CD4-positive, CD25-positive, alpha-beta regulatory T cell (primary cell): Measurements from ENCODE around the gene PCSK6. TPM values are rescaled to one million over a fixed set of nuclear protein-coding genes. Genes with fewer than 3 reads are reported as not detected.

Source experiments
- ATAC-seq, 2 donors: fragments of 150-1000 bp; cut with Tn5 transposase; one replicate each; pipeline ENCODE4 v1.10.0; 2021; ENCODE audit warnings: low read depth in 2 of 2, moderate number of reproducible peaks in 2 of 2, moderate library complexity in 1 of 2
- DNase-seq, 3 donors: peaks; one replicate each; pipeline versions ENCODE4 v3.0.0 to v3.0.0-alpha.2; 2012 to 2022; ENCODE audit warnings: mixed read lengths in 1 of 3
- H3K27ac ChIP-seq: one replicate; pipeline ENCODE4 v1.7.0; 2013; ENCODE audit warnings: mild to moderate bottlenecking, low read length; ENCODE audit not compliant: insufficient read depth, poor library complexity, severe bottlenecking
- H3K27me3 ChIP-seq: one replicate; pipeline ENCODE4 v1.7.0; 2013; ENCODE audit warnings: low read length; ENCODE audit not compliant: control insufficient read depth, insufficient read depth
- H3K36me3 ChIP-seq: one replicate; pipeline ENCODE4 v1.7.0; 2013; ENCODE audit warnings: mild to moderate bottlenecking, low read length, moderate library complexity; ENCODE audit not compliant: control insufficient read depth, insufficient read depth
- H3K4me1 ChIP-seq: 2 replicates; pipeline ENCODE4 v1.7.0; 2013; ENCODE audit warnings: mild to moderate bottlenecking, low read length; ENCODE audit not compliant: insufficient read depth, control insufficient read depth, poor library complexity, severe bottlenecking
- H3K4me3 ChIP-seq: one replicate; pipeline ENCODE4 v1.7.0; 2013; ENCODE audit warnings: low read depth, mild to moderate bottlenecking, low read length, moderate library complexity
- H3K9me3 ChIP-seq, 2 experiments: 1 replicate in 1 of 2; 2 replicates in 1 of 2; pipeline ENCODE4 v1.7.0; 2013; ENCODE audit warnings: low read length in 2 of 2, mild to moderate bottlenecking in 1 of 2, moderate library complexity in 1 of 2; ENCODE audit not compliant: control insufficient read depth in 2 of 2
- H3K27ac Mint-ChIP-seq, 3 donors: one replicate each; pipeline ENCODE4 v1.8.0; 2020 to 2022; ENCODE audit warnings: mild to moderate bottlenecking in 3 of 3, mixed read lengths in 3 of 3, moderate library complexity in 2 of 3
- H3K27me3 Mint-ChIP-seq: one replicate; pipeline ENCODE4 v1.8.0; 2022; ENCODE audit warnings: mild to moderate bottlenecking, mixed read lengths
- H3K36me3 Mint-ChIP-seq: one replicate; pipeline ENCODE4 v1.8.0; 2020; ENCODE audit warnings: mixed read lengths
- H3K4me1 Mint-ChIP-seq, 4 donors: one replicate each; pipeline ENCODE4 v1.8.0; 2020 to 2022; ENCODE audit warnings: mixed read lengths in 4 of 4, mild to moderate bottlenecking in 1 of 4
- H3K4me3 Mint-ChIP-seq, 4 donors: one replicate each; pipeline ENCODE4 v1.8.0; 2020 to 2022; ENCODE audit warnings: mild to moderate bottlenecking in 4 of 4, mixed read lengths in 4 of 4, moderate library complexity in 3 of 4
- H3K9me3 Mint-ChIP-seq, 7 donors: one replicate each; pipeline ENCODE4 v1.8.0; 2020 to 2022; ENCODE audit warnings: mixed read lengths in 7 of 7, mild to moderate bottlenecking in 3 of 7, moderate library complexity in 2 of 7
- polyA plus RNA-seq, 4 donors: library from polyadenylated mRNA; unstranded; fragments of 300-500 nt; fragmentation: Illumina TruSeq; gene quantifications; one replicate each; pipeline ENCODE4 v1.2.3, GENCODE V29; 2021
- total RNA-seq: library from RNA; stranded (reverse); gene quantifications from one replicate; pipeline ENCODE4 v1.2.3, GENCODE V29; 2022

The PCSK6 gene
- total and polyA plus RNA-seq, 5 donors from 2014 or later, result 0.07 to 1.1 (median 0.22) TPM; not detected in 1

DNA sequence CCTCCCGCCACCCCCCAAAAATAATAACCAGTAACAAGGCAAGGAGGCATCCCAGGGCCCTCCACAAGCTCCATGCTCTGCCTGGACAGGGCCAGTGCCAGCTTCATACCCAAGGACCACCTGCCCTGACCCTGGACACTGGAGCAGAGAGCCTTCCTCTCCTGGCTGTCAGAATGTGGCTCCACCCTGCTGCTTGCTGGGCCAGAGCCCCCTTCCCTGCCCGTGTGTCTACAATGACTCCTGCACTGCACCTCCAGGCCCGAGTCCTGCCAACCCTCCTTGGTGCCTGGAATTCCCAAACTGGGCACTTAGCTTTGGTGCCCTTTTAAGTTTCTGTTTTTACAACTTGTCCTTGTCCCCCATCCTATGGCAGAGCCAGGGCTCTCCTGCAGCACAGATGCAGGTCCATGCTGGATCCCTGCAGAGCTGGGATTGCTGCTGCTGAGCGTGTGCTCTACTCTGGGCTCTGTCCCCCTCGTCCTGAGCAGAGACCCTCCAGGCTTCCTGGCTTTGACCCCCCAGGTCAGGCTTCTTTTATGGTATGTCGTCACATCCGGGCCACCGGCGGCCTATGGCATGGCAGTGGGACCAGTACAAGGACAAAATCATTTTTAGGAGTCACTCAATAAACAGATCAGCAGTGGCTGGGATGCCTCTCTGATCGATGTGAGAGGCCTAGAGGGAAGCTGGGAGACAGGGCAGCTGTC lies 183.0 kb downstream of the PCSK6 start:
- Histone ChIP-seq H3K4me1 (no peaks in the 10 kb centered on the region), H3K27ac (no peak overlapping the region), H3K9me3 (no peaks in the 10 kb centered on the region), H3K27me3 (no peaks in the 10 kb centered on the region), H3K4me3 (no peak overlapping the region), H3K36me3 (no peaks in the 10 kb centered on the region)
- DNase-seq (no peak), ATAC-seq (no peak)
- H3K4me3 Mint-ChIP-seq, result no peak overlapping the region
- H3K27ac Mint-ChIP-seq, result no peak overlapping the region
- no peaks in the 10 kb centered on the region for H3K36me3 Mint-ChIP-seq
- H3K27me3 Mint-ChIP-seq, result peaks cover 5% of the 10 kb centered on the region
- no peaks in the 10 kb centered on the region for H3K4me1 Mint-ChIP-seq
- H3K9me3 Mint-ChIP-seq, result no peaks in the 10 kb centered on the region

DNA sequence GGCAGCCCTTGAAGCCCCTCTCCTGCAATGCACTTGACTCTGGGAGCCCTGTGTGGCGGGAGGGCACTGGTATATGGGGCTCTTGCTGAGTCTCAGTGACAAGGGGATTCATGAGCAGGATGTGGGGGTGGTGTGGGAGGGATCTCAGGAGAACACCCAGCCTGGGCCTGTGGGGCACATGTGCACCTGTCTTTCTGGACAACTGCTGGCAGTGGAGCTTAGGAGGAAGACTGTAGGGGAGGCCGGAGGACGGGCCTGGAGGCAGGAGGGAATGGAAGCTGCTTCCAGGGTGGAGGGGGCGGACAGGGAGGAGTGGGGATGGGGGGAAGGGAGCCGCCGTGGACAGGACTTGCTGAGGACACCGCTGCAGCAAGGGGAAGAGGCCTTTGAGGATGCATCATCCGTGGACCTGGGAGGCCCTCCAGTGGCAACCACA lies 183.7 kb downstream of the PCSK6 start:
- Histone ChIP-seq H3K4me1 (no peaks in the 10 kb centered on the region), H3K9me3 (no peaks in the 10 kb centered on the region), H3K27me3 (no peaks in the 10 kb centered on the region), H3K4me3 (no peak overlapping the region), H3K36me3 (no peaks in the 10 kb centered on the region), H3K27ac (no peak overlapping the region)
- Mint-ChIP-seq H3K27ac (no peak overlapping the region), H3K4me1 (no peaks in the 10 kb centered on the region), H3K4me3 (no peak overlapping the region), H3K36me3 (no peaks in the 10 kb centered on the region), H3K9me3 (no peaks in the 10 kb centered on the region), H3K27me3 (peaks cover 5% of the 10 kb centered on the region)
- no peak for DNase-seq
- no peak for ATAC-seq

DNA sequence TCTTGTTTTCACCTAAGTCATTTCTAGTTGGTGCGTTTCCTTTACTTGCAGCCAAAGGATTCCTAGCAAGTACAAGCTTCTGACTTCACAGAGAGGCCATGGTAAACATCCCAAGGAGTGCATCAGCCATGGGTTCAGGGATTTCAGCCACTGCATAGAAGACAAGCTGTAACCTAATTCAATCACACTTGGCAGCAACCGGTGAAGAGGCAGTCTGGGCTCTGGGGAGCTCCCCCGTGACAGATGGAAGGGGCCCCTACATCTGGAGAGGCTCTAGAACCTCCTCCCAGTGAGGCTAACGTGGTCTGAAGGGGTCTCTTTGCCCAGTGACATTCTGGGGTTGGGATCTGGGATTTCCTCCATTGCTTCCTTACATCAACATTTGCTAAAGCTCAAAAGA lies 186.1 kb downstream of the PCSK6 start:
- Mint-ChIP-seq H3K27ac (peak overlapping the region in 1 of 3 donors; percentile 70), H3K4me1 (peaks cover 0 to 3% (median 0%) of the 10 kb centered on the region in 4 donors), H3K27me3 (peaks cover 5% of the 10 kb centered on the region), H3K9me3 (no peaks in the 10 kb centered on the region), H3K4me3 (no peak overlapping the region), H3K36me3 (no peaks in the 10 kb centered on the region)
- Histone ChIP-seq H3K36me3 (no peaks in the 10 kb centered on the region), H3K27me3 (no peaks in the 10 kb centered on the region), H3K4me1 (no peaks in the 10 kb centered on the region), H3K27ac (no peak overlapping the region), H3K4me3 (no peak overlapping the region), H3K9me3 (no peaks in the 10 kb centered on the region)
- ATAC-seq, result no peak
- DNase-seq, result no peak

DNA sequence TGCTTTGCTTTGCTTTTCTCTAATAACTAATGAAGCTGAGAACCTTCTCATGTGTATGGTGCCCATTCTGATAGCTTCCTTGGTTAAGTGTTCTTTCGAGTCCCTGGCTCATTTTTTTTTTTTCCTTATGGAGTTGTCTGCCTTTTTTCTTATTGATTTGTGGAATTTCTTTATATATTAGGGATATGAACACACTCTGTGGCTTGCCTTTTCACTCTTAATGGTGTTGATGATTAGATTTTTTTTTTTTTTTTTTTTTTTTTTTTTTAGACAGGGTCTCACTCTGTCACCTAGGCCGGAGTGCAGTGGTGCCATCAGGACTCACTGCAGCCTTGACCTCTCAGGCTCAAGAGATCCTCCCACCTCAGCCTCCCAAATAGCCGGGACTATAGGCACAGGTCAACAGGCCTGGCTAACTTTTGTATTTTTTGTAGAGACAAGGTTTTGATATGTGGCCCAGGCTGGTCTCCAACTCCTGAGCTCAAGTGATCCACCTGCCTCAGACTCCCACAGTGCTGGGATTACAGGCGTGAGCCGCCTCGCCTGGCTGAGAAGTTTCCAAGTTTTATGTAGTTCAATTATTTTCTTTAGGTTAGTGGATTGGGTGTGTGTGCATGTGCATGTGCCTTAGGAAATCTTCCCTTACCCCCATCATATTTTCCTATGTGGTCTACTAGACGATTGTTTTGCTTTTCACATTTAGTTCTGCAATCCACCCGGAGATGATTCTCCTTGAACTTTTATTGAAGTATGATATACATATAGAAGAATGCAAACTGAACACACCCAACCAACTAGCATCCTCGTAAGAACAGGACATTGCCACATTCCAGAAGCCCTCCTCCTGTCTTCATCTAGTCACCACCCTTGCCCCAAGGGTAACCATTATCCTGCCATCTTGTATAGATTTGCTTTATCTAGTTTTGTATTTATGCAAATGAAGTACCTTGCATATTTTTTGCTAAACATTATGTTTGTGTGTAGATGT lies 192.8 kb downstream of the PCSK6 start:
- Histone ChIP-seq H3K4me3 (peak overlapping the region; percentile 89), H3K36me3 (peaks cover 5% of the 10 kb centered on the region), H3K4me1 (peaks cover 38% of the 10 kb centered on the region), H3K27me3 (no peaks in the 10 kb centered on the region), H3K9me3 (no peaks in the 10 kb centered on the region), H3K27ac (peak overlapping the region; percentile 97)
- no peak for DNase-seq
- peaks cover 4% of the 10 kb centered on the region for H3K36me3 Mint-ChIP-seq
- H3K9me3 Mint-ChIP-seq, result peaks cover 0 to 4% (median 0%) of the 10 kb centered on the region in 7 donors
- peaks cover 19 to 44% (median 32%) of the 10 kb centered on the region in 4 donors for H3K4me1 Mint-ChIP-seq
- no peak for ATAC-seq
- peak overlapping the region in 1 of 3 donors; percentile 98 for H3K27ac Mint-ChIP-seq
- peak overlapping the region; percentile 94 to 99 (median 96) for H3K4me3 Mint-ChIP-seq
- no peaks in the 10 kb centered on the region for H3K27me3 Mint-ChIP-seq

GRCh38 chr15:101295607-101296161 lies 193.8 kb downstream of the PCSK6 start:
- H3K9me3 ChIP-seq, result no peaks in the 10 kb centered on the region
- ATAC-seq, result no peak
- no peaks in the 10 kb centered on the region for H3K27me3 ChIP-seq
- H3K4me3 Mint-ChIP-seq, result peak overlapping the region; percentile 94 to 99 (median 96)
- peaks cover 10% of the 10 kb centered on the region for H3K36me3 ChIP-seq
- H3K4me1 ChIP-seq, result peaks cover 38% of the 10 kb centered on the region
- peaks cover 0 to 4% (median 0%) of the 10 kb centered on the region in 7 donors for H3K9me3 Mint-ChIP-seq
- peak overlapping the region; percentile 89 for H3K4me3 ChIP-seq
- H3K27me3 Mint-ChIP-seq, result no peaks in the 10 kb centered on the region
- no peak for DNase-seq
- peaks cover 23 to 52% (median 34%) of the 10 kb centered on the region in 4 donors for H3K4me1 Mint-ChIP-seq
- H3K27ac ChIP-seq, result peak overlapping the region; percentile 97
- H3K27ac Mint-ChIP-seq, result peak overlapping the region; percentile 82 to 98 (median 96)
- H3K36me3 Mint-ChIP-seq, result peaks cover 7% of the 10 kb centered on the region

GRCh38 chr15:101294731-101295606 lies 194.5 kb downstream of the PCSK6 start, which contains the start of gene SNRPA1:
Gene SNRPA1 (minus strand): TSS chr15:101295248. CDS start chr15:101295178, 70 bp downstream.
- peaks cover 12% of the 10 kb centered on the region for H3K36me3 Mint-ChIP-seq
- Histone ChIP-seq H3K27me3 (no peaks in the 10 kb centered on the region), H3K9me3 (no peaks in the 10 kb centered on the region), H3K4me3 (peak within 1 kb of the TSS; percentile 98), H3K4me1 (peaks cover 38% of the 10 kb centered on the region), H3K27ac (peak within 1 kb of the TSS; percentile 97), H3K36me3 (peaks cover 10% of the 10 kb centered on the region)
- H3K27me3 Mint-ChIP-seq, result no peaks in the 10 kb centered on the region
- peaks cover 0 to 4% (median 0%) of the 10 kb centered on the region in 7 donors for H3K9me3 Mint-ChIP-seq
- peaks cover 27 to 56% (median 40%) of the 10 kb centered on the region in 4 donors for H3K4me1 Mint-ChIP-seq
- peak within 1 kb of the TSS; percentile 94 to 99 (median 96) for H3K4me3 Mint-ChIP-seq
- ATAC-seq (peak; percentile 83), DNase-seq (peak; percentile 96 to 97 (median 97))
- peak within 1 kb of the TSS; percentile 92 to 98 (median 98) for H3K27ac Mint-ChIP-seq
